Spinal cord (tissue), 10 donors: Measurements from ENCODE around the gene SPAG16. TPM values are rescaled to one million over a fixed set of nuclear protein-coding genes. Genes with fewer than 3 reads are reported as not detected.

Experiments
- DNase-seq, 6 donors: peaks; one replicate each; pipeline versions ENCODE4 v3.0.0 to v3.0.0-alpha.2; 2013 to 2015; ENCODE audit warnings: low spot score in 6 of 6, low read depth in 4 of 6
- H3K27ac ChIP-seq: one replicate; pipeline ENCODE4 v1.5.1; 2013; ENCODE audit warnings: low read depth, low read length, control low read depth
- H3K27me3 ChIP-seq: one replicate; pipeline ENCODE4 v1.6.1; 2013; ENCODE audit warnings: low read length; ENCODE audit not compliant: control insufficient read depth, insufficient read depth
- H3K36me3 ChIP-seq: one replicate; pipeline ENCODE4 v1.6.1; 2013; ENCODE audit warnings: low read length; ENCODE audit not compliant: control insufficient read depth, insufficient read depth
- H3K4me1 ChIP-seq: one replicate; pipeline ENCODE4 v1.6.1; 2013; ENCODE audit warnings: low read length; ENCODE audit not compliant: control insufficient read depth, insufficient read depth
- H3K4me3 ChIP-seq: one replicate; pipeline ENCODE4 v1.5.1; 2013; ENCODE audit warnings: low read depth, low read length, control low read depth
- H3K9me3 ChIP-seq: one replicate; pipeline ENCODE4 v1.6.1; 2013; ENCODE audit warnings: low read length; ENCODE audit not compliant: control insufficient read depth, insufficient read depth
- WGBS: methylation state at CpG from one replicate; pipeline ENCODE4 v1.1.5; 2013; ENCODE audit warnings: missing lambda C conversion rate; ENCODE audit not compliant: insufficient coverage; 5-methylcytosine and 5-hydroxymethylcytosine counted together
- polyA plus RNA-seq, 2 donors: library from polyadenylated mRNA; unstranded; fragments of 120-200 nt; gene quantifications; one replicate each; pipeline ENCODE4 v1.2.1, GENCODE V29; 2013; ENCODE audit not compliant: insufficient read length in 2 of 2
- total RNA-seq, 2 donors: library from RNA; depleted of rRNA in 1 of 2; stranded (reverse); fragments of 120-200 nt in 1 of 2; fragments of >200 nt in 1 of 2; gene quantifications; one replicate each; pipeline versions ENCODE4 v1.2.3 to v1.2.4, GENCODE V29; 2013 to 2014
- donor health status: healthy.

Gene SPAG16
- total and polyA plus RNA-seq, 4 donors, result 47.4 to 86.2 (median 74.2) TPM

- no peaks in the 10 kb centered on the region for H3K9me3 ChIP-seq
- H3K4me3 ChIP-seq, result no peak overlapping the region
- H3K36me3 ChIP-seq, result no peaks in the 10 kb centered on the region
- no CpG with 5 or more reads among the region's 1 CpG for WGBS
- DNase-seq, result no peak
- no peaks in the 10 kb centered on the region for H3K27me3 ChIP-seq
- no peak overlapping the region for H3K27ac ChIP-seq
- H3K4me1 ChIP-seq, result no peaks in the 10 kb centered on the region
Measured at GRCh38 chr2:214135966-214136365, 851.7 kb downstream of the SPAG16 start.

- Histone ChIP-seq H3K36me3 (no peaks in the 10 kb centered on the region), H3K9me3 (no peaks in the 10 kb centered on the region), H3K4me3 (no peak overlapping the region), H3K4me1 (no peaks in the 10 kb centered on the region), H3K27me3 (no peaks in the 10 kb centered on the region), H3K27ac (no peak overlapping the region)
- DNase-seq, result no peak
Measured at GRCh38 chr2:214138779-214139178, 854.5 kb downstream of the SPAG16 start.

GRCh38 chr2:214139630-214140284, 855.5 kb downstream of the SPAG16 start:
- Histone ChIP-seq H3K9me3 (no peaks in the 10 kb centered on the region), H3K27ac (no peak overlapping the region), H3K4me1 (no peaks in the 10 kb centered on the region), H3K4me3 (no peak overlapping the region), H3K36me3 (no peaks in the 10 kb centered on the region), H3K27me3 (no peaks in the 10 kb centered on the region)
- DNase-seq, result no peak
- WGBS, result 69% methylated on average over 2 of the region's 3 CpGs

- Histone ChIP-seq H3K27ac (no peak overlapping the region), H3K27me3 (no peaks in the 10 kb centered on the region), H3K9me3 (no peaks in the 10 kb centered on the region), H3K4me3 (no peak overlapping the region), H3K36me3 (no peaks in the 10 kb centered on the region), H3K4me1 (no peaks in the 10 kb centered on the region)
- no CpG with 5 or more reads among the region's 1 CpG for WGBS
- DNase-seq, result no peak
Measured at GRCh38 chr2:214156971-214157370, 872.7 kb downstream of the SPAG16 start.

GRCh38 chr2:214158851-214159250, 874.6 kb downstream of the SPAG16 start:
- Histone ChIP-seq H3K27me3 (no peaks in the 10 kb centered on the region), H3K27ac (no peak overlapping the region), H3K4me3 (no peak overlapping the region), H3K9me3 (no peaks in the 10 kb centered on the region), H3K4me1 (no peaks in the 10 kb centered on the region), H3K36me3 (no peaks in the 10 kb centered on the region)
- WGBS, result no CpG with 5 or more reads among the region's 1 CpG
- no peak for DNase-seq

- no CpG with 5 or more reads among the region's 5 CpGs for WGBS
- no peak overlapping the region for H3K27ac ChIP-seq
- no peaks in the 10 kb centered on the region for H3K27me3 ChIP-seq
- no peak overlapping the region for H3K4me3 ChIP-seq
- no peaks in the 10 kb centered on the region for H3K36me3 ChIP-seq
- H3K4me1 ChIP-seq, result no peaks in the 10 kb centered on the region
- no peak for DNase-seq
- H3K9me3 ChIP-seq, result no peaks in the 10 kb centered on the region
Measured at GRCh38 chr2:214169281-214169680, 885.0 kb downstream of the SPAG16 start.

GRCh38 chr2:214169736-214170135, 885.5 kb downstream of the SPAG16 start:
- Histone ChIP-seq H3K27ac (no peak overlapping the region), H3K4me1 (no peaks in the 10 kb centered on the region), H3K27me3 (no peaks in the 10 kb centered on the region), H3K36me3 (no peaks in the 10 kb centered on the region), H3K4me3 (no peak overlapping the region), H3K9me3 (no peaks in the 10 kb centered on the region)
- no peak for DNase-seq
- 14% methylated on average over 1 of the region's 2 CpGs for WGBS

GRCh38 chr2:214174563-214174962, 890.3 kb downstream of the SPAG16 start:
- H3K9me3 ChIP-seq, result no peaks in the 10 kb centered on the region
- H3K36me3 ChIP-seq, result no peaks in the 10 kb centered on the region
- no peaks in the 10 kb centered on the region for H3K4me1 ChIP-seq
- no CpG with 5 or more reads among the region's 1 CpG for WGBS
- no peak for DNase-seq
- no peaks in the 10 kb centered on the region for H3K27me3 ChIP-seq
- H3K4me3 ChIP-seq, result no peak overlapping the region
- H3K27ac ChIP-seq, result no peak overlapping the region

GRCh38 chr2:214180071-214180470, 895.8 kb downstream of the SPAG16 start:
- Histone ChIP-seq H3K27me3 (no peaks in the 10 kb centered on the region), H3K4me3 (no peak overlapping the region), H3K9me3 (no peaks in the 10 kb centered on the region), H3K27ac (no peak overlapping the region), H3K4me1 (no peaks in the 10 kb centered on the region), H3K36me3 (no peaks in the 10 kb centered on the region)
- DNase-seq, result no peak
- WGBS, result 83% methylated on average over 1 of the region's 1 CpG

GRCh38 chr2:214180686-214181085, 896.4 kb downstream of the SPAG16 start:
- DNase-seq, result no peak
- no CpG with 5 or more reads among the region's 3 CpGs for WGBS
- no peak overlapping the region for H3K4me3 ChIP-seq
- no peaks in the 10 kb centered on the region for H3K9me3 ChIP-seq
- no peak overlapping the region for H3K27ac ChIP-seq
- no peaks in the 10 kb centered on the region for H3K27me3 ChIP-seq
- no peaks in the 10 kb centered on the region for H3K4me1 ChIP-seq
- no peaks in the 10 kb centered on the region for H3K36me3 ChIP-seq
